Fibroblast of pulmonary artery (primary cell): ENCODE measurements around the gene SPATA25.

ENCODE experiments used
- DNase-seq: peaks from one replicate; pipeline ENCODE4 v3.0.0-alpha.2; 2010; ENCODE audit warnings: low read depth
- H3K4me3 ChIP-seq: replicated peaks from 2 replicates; pipeline ENCODE4 v1.5.1; 2011; ENCODE audit warnings: low read depth, mild to moderate bottlenecking, control low read depth, low read length, moderate library complexity
- CTCF ChIP-seq: IDR thresholded peaks from 2 replicates; pipeline ENCODE4 v1.5.1; 2011; ENCODE audit warnings: mild to moderate bottlenecking, control low read depth, low read length, inconsistent platforms; ENCODE audit errors: missing control alignments

SPATA25 gene

DNA sequence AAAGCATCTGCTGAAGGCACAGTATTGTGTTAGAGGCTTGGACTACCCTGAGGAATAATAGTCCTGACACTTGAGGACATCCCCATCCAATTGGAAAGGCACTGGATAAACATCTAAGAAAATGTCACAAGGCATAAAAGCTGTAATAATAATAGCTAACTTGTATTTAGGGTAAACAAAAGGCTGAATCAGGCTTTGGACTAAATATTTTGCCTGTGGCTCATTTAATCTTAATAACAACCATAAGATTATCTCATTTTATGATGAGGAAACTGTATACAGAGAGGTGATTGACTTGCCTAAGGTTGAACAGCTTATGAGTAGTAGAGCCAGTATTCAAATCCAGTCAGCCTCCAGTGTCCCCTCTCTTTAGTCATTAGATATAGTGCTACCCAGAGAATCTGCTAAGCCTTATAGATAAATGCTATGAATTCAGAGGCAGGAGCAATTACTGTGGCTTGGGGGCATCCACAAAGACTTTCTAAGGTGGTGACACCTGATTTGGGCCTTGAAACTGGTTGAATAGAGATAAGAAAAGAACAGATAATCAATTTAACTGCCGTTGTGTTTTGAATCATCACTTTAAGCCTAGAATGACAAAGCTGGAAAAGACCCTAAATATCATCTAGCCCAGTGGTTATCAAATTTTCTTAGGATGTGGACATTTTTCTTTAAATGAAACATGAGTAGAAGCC, 13.9 kb downstream of the SPATA25 start:
- TF ChIP-seq CTCF = no peak
- no peak for DNase-seq
- no peak overlapping the region for H3K4me3 ChIP-seq

DNA sequence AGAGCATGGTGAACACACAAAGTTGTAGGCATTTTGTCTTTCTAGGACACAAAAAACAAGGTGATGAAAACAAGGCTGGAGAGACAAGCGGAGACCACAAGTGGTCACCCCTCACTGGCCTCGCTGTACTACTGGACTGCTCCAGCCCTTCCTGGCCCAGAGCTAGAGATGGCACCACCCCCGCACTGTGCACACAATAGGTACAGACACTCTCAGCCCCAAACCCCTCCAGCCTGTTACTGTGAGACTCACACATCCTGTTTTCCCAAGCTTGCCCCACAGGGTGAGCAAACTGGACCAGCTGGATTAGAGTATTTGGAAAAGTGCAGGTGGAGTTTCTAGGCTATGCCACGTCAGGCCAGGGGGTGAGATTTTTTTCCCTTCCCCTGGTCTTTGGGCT, 14.8 kb downstream of the SPATA25 start:
- no peak overlapping the region for H3K4me3 ChIP-seq
- DNase-seq = no peak
- no peak for TF ChIP-seq CTCF

DNA sequence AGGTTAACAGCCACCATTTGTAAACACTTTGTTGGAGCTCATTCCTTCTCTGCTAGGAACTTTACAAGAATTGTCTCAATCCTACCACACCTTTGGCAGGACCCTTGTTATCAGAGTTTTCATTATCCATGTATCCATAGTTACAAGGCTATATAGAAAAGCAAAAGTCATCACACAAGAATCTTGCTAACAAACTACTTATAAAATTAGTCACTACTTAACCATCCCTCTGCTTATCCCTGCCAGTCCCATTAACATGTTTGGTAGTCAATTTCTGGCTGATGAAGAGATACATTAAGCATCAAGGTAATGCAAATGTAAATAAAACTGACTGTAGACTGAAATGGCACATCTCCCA, 19.6 kb downstream of the SPATA25 start:
- H3K4me3 ChIP-seq = no peak overlapping the region
- peak; percentile 40 for DNase-seq
- no peak for TF ChIP-seq CTCF

- H3K4me3 ChIP-seq = no peak overlapping the region
- no peak for TF ChIP-seq CTCF
- DNase-seq = no peak
Observed at GRCh38 chr20:45867136-45867818, 20.1 kb downstream of the SPATA25 start.

DNA sequence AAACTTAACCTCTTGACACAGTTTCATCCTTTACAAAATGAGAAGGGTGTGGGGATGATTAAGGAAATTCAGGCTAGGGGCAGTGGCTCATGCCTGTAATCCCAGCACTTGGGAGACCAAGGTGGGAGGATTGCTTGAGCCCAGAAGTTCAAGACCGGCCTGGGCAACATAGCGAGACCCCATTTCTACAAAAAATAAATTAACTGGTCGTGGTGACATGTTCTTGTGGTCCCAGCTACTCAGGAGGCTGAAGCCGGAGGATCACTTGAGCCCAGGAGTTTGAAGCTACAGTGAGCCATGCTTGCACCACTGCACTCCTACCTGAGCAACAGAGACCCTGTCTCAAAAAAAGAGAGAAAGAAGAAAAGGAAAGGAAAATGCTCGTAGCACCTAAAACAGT, 21.0 kb downstream of the SPATA25 start:
- H3K4me3 ChIP-seq = no peak overlapping the region
- TF ChIP-seq CTCF = no peak
- no peak for DNase-seq

DNA sequence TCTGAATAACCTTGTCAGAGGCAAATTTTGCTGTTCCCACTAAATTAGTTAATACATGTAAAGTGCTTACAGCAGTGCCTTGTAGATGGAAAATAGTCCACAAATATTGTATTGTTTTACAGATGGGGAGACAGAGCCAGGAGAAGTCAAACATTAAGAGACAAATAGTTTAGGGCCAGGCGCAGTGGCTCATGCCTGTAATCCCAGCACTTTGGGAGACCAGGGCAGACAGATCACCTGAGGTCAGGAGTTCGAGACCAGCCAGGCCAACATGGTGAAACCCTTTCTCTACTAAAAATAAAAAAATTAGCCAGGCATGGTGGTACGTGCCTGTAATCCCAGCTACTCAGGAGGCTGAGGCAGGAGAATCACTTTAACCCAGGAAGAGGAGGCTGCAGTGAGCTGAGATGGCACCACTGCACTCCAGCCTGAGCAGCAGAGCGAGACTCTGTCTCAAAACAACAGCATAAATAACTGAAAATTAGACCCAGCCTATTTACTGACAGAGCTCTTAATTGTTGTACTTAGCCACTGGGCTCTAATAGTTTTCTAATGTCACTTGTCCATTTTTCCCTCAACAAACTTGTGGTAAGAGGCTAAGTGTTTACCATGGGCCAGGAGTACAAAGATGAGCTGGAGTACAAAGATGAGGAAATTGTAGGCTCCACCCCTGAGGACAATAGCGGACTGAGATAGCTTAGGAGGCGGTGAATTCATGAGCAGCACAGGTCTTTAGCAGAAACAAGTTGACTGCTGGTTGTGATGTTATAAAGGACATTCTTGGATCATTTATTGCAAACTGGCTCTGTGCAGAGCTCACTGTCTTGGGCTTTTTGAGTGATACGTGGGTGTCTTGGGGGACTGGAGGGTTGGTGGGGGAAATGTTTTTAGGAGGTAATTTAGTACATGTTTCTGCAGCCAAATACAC, 23.6 kb downstream of the SPATA25 start:
- no peak for DNase-seq

More for the DNA sequence above, 23.6 kb downstream of the SPATA25 start:
- H3K4me3 ChIP-seq = no peak overlapping the region
- no peak for TF ChIP-seq CTCF
